ENCODE results near the gene ORMDL2. TPM values are rescaled to one million over a fixed set of nuclear protein-coding genes. Genes with fewer than 3 reads are reported as not detected.

ORMDL2 gene
- total RNA-seq, 2 donors from 2014 or later = 59.3 to 93.3 TPM

- H3K27me3 ChIP-seq = no peaks in the 10 kb centered on the region
- no peaks in the 10 kb centered on the region for H3K36me3 ChIP-seq
- H3K4me3 ChIP-seq = no peak overlapping the region
- no peak for DNase-seq
- no peak overlapping the region for H3K9ac ChIP-seq (ENCODE audit: low read depth in 2 of 2, low read length in 2 of 2)
- H3K9me3 ChIP-seq = no peaks in the 10 kb centered on the region
- H3K27ac ChIP-seq = no peak overlapping the region
- intact Hi-C loops (cut with DNase I) = no loop called here
- TF ChIP-seq, protein P1, sequence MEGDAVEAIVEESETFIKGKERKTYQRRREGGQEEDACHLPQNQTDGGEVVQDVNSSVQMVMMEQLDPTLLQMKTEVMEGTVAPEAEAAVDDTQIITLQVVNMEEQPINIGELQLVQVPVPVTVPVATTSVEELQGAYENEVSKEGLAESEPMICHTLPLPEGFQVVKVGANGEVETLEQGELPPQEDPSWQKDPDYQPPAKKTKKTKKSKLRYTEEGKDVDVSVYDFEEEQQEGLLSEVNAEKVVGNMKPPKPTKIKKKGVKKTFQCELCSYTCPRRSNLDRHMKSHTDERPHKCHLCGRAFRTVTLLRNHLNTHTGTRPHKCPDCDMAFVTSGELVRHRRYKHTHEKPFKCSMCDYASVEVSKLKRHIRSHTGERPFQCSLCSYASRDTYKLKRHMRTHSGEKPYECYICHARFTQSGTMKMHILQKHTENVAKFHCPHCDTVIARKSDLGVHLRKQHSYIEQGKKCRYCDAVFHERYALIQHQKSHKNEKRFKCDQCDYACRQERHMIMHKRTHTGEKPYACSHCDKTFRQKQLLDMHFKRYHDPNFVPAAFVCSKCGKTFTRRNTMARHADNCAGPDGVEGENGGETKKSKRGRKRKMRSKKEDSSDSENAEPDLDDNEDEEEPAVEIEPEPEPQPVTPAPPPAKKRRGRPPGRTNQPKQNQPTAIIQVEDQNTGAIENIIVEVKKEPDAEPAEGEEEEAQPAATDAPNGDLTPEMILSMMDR (IDR thresholded peaks at IDR 0.05) = no peak
- peaks cover 7% of the 10 kb centered on the region for H3K4me1 ChIP-seq
These were observed 5.6 kb downstream of the ORMDL2 start for GRCh38 chr12:55823419-55823818.

DNA sequence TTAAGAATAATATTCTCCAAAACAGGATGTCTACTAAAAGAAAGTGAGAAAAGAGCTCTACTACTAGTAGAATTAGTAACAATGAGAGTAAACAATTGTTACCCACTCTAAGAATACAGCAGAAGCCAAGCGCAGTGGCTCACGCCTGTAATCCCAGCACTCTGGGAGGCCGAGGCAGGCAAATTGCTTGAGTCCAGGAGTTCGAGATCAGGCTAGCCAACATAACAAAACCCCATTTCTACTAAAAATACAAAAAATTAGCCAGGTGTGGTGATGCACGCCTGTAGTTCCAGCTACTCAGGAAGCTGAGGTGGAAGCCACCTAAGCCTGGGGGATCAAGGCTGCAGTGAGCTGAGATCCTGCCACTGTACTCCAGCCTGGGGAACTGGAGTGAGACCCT, 6.9 kb downstream of the ORMDL2 start:
- no peaks in the 10 kb centered on the region for H3K4me1 ChIP-seq
- no peak overlapping the region for H3K27ac ChIP-seq
- no peak for DNase-seq
- TF ChIP-seq, protein P1 (IDR thresholded peaks at IDR 0.05) = no peak
- H3K27me3 ChIP-seq = no peaks in the 10 kb centered on the region
- no peak overlapping the region for H3K4me3 ChIP-seq
- H3K9me3 ChIP-seq = no peaks in the 10 kb centered on the region
- H3K9ac ChIP-seq (ENCODE audit: low read depth in 2 of 2, low read length in 2 of 2) = no peak overlapping the region
- intact Hi-C loops (cut with DNase I) = no loop called here
- H3K36me3 ChIP-seq = no peaks in the 10 kb centered on the region

DNA sequence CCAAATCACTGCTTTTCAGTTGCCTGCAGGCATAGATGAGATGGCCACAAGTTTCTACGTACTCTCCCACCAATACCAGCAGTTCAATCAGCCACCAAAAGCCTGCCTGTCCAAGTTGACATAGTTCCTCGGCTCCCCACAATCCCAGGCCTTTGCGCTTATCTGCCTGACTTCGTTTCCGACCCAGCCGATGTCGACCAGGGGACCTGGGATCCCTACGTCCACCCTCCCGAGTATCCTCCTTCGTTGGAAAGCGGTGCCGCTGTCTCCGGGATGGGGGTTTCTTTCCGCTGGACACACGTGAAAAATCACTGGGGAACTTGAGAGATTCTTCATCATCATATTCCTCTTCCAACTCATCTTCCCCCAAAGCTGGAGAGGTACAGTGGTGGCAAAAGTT, 10.0 kb downstream of the ORMDL2 start:
- intact Hi-C loops (cut with DNase I) = no loop called here
- Histone ChIP-seq H3K4me1 (peaks cover 8% of the 10 kb centered on the region), H3K9ac (ENCODE audit: low read depth in 2 of 2, low read length in 2 of 2) (no peak overlapping the region), H3K4me3 (no peak overlapping the region), H3K27ac (no peak overlapping the region), H3K36me3 (no peaks in the 10 kb centered on the region), H3K9me3 (no peaks in the 10 kb centered on the region), H3K27me3 (no peaks in the 10 kb centered on the region)
- DNase-seq = no peak
- TF ChIP-seq, protein P1 (IDR thresholded peaks at IDR 0.05) = no peak

- DNase-seq = no peak
- peak overlapping the region; percentile 80 for H3K4me3 ChIP-seq
- intact Hi-C loops (cut with DNase I) = no loop called here
These were observed 10.5 kb downstream of the ORMDL2 start for GRCh38 chr12:55828357-55828756.

GRCh38 chr12:55829967-55830600, 12.2 kb downstream of the ORMDL2 start:
- peaks cover 8% of the 10 kb centered on the region for H3K4me1 ChIP-seq
- peak overlapping the region; percentile 80 for H3K4me3 ChIP-seq
- peak overlapping the region; percentile 90 for H3K27ac ChIP-seq
- DNase-seq = peak; percentile 59
- H3K9ac ChIP-seq (ENCODE audit: low read depth in 2 of 2, low read length in 2 of 2) = peak overlapping the region; percentile 90 to 99
- H3K36me3 ChIP-seq = no peaks in the 10 kb centered on the region
- TF ChIP-seq, protein P1 (IDR thresholded peaks at IDR 0.05) = no peak
- H3K27me3 ChIP-seq = no peaks in the 10 kb centered on the region
- H3K9me3 ChIP-seq = no peaks in the 10 kb centered on the region
- intact Hi-C loops (cut with DNase I) = loop anchor here (5.0 kb wide), 1 partner anchor 97 kb away; the partner anchor contains the start of gene PYM1

More at GRCh38 chr12:55828357-55828756, 10.5 kb downstream of the ORMDL2 start:
- Histone ChIP-seq H3K27ac (peak overlapping the region; percentile 90), H3K27me3 (no peaks in the 10 kb centered on the region), H3K9ac (ENCODE audit: low read depth in 2 of 2, low read length in 2 of 2) (peak overlapping the region; percentile 33 to 99), H3K36me3 (no peaks in the 10 kb centered on the region), H3K4me1 (peaks cover 8% of the 10 kb centered on the region), H3K9me3 (no peaks in the 10 kb centered on the region)
- TF ChIP-seq, protein P1 (IDR thresholded peaks at IDR 0.05) = no peak

Measured in colonic mucosa (tissue), 4 donors.